ENCODE data around the gene TTC23.

- TF ChIP-seq CTCF (IDR thresholded peaks at IDR 0.05) (no peak), POLR2A (IDR thresholded peaks at IDR 0.05) (no peak)
Observed at GRCh38 chr15:99181545-99181971, 67.8 kb downstream of the TTC23 start.
